OCI-LY7 (cell line): ENCODE data around the gene CTSA. TPM values are rescaled to one million over a fixed set of nuclear protein-coding genes. Genes with fewer than 3 reads are reported as not detected.

Experiments
- BruUV-seq: library from RNA; stranded (reverse); fragments of 400-500 nt; replicated peaks from 2 replicates; lab custom pipeline; 2021; lab: Mats Ljungman, UMichigan
- CTCF ChIA-PET: fragments of 300-600 bp; sonication (Branson Sonifier 250); formaldehyde crosslinking; loops from one replicate; lab custom pipeline; 2022; ENCODE audit warnings: antibody characterized with exemption; ENCODE audit not compliant: unreplicated experiment; lab: Charles Lee
- POLR2A ChIA-PET: fragments of 300-600 bp; sonication (Branson Sonifier 250); formaldehyde crosslinking; loops from one replicate; lab custom pipeline; 2022; ENCODE audit warnings: antibody characterized with exemption; lab: Charles Lee
- DNase-seq: peaks from one replicate; pipeline ENCODE4 v3.0.0-alpha.2; 2015; ENCODE audit warnings: low spot score
- H2AFZ ChIP-seq: fragments of 200-600 bp; sonication (generic), shearing (Covaris generic); 2 replicates; pipeline ENCODE4 v1.6.1; 2014; ENCODE audit warnings: mild to moderate bottlenecking, antibody characterized with exemption, low read length, moderate library complexity
- H3K27ac ChIP-seq: fragments of 200-600 bp; sonication (generic); 2 replicates; pipeline ENCODE4 v1.5.1; 2014; ENCODE audit warnings: mixed run types, low read depth, mild to moderate bottlenecking, moderate library complexity, low read length, inconsistent platforms; ENCODE audit not compliant: poor library complexity, severe bottlenecking
- H3K36me3 ChIP-seq: fragments of 200-600 bp; sonication (generic); 2 replicates; pipeline ENCODE4 v1.6.1; 2014; ENCODE audit warnings: mild to moderate bottlenecking, antibody characterized with exemption, low read length, moderate library complexity, mixed read lengths; ENCODE audit not compliant: insufficient read depth
- H3K4me1 ChIP-seq: fragments of 200-600 bp; sonication (generic); 2 replicates; pipeline ENCODE4 v1.5.1; 2014; ENCODE audit warnings: mild to moderate bottlenecking, low read length; ENCODE audit not compliant: insufficient read depth, poor library complexity, severe bottlenecking
- H3K4me2 ChIP-seq: fragments of 200-600 bp; sonication (generic); 2 replicates; pipeline ENCODE4 v1.6.1; 2014; ENCODE audit warnings: mild to moderate bottlenecking, low read length
- H3K4me3 ChIP-seq: fragments of 200-600 bp; sonication (generic); 2 replicates; pipeline ENCODE4 v1.5.1; 2014; ENCODE audit warnings: mild to moderate bottlenecking, low read depth, low read length; ENCODE audit not compliant: poor library complexity, severe bottlenecking
- H3K79me2 ChIP-seq: fragments of 200-600 bp; sonication (generic); 2 replicates; pipeline ENCODE4 v1.6.1; 2016; ENCODE audit warnings: low read depth, mild to moderate bottlenecking, low read length, moderate library complexity, mixed read lengths; ENCODE audit not compliant: insufficient read depth
- H3K9me2 ChIP-seq: fragments of 200-600 bp; sonication (generic); 2 replicates; pipeline ENCODE4 v1.6.1; 2016; ENCODE audit warnings: mild to moderate bottlenecking, low read length, mixed read lengths; ENCODE audit not compliant: insufficient read depth
- H3K9me3 ChIP-seq: fragments of 200-600 bp; sonication (generic); 2 replicates; pipeline ENCODE4 v1.6.1; 2014; ENCODE audit warnings: mild to moderate bottlenecking, mixed run types, low read length, mixed read lengths
- H4K20me1 ChIP-seq: fragments of 200-600 bp; sonication (generic); 2 replicates; pipeline ENCODE4 v1.6.1; 2014; ENCODE audit warnings: mild to moderate bottlenecking, antibody characterized with exemption, low read length, moderate library complexity, mixed read lengths; ENCODE audit not compliant: insufficient read depth
- CTCF ChIP-seq: fragments of 200-600 bp; sonication (generic); conservative IDR thresholded peaks from 2 replicates; pipeline ENCODE4 v1.5.1; 2014; ENCODE audit warnings: mild to moderate bottlenecking, antibody characterized with exemption, low read length, moderate library complexity, mixed read lengths
- EZH2phosphoT487 ChIP-seq: fragments of 200-600 bp; sonication (generic); IDR thresholded peaks from 2 replicates; pipeline ENCODE4 v1.6.1; 2018; ENCODE audit warnings: low read depth, borderline replicate concordance, mild to moderate bottlenecking, mixed run types, antibody characterized with exemption, low read length, moderate library complexity, mixed read lengths
- intact Hi-C: fragments of 100-400 bp; cut with micrococcal nuclease; formaldehyde crosslinking; loops from one replicate; pipeline ENCODE4 v1.10.0; 2022; ENCODE audit not compliant: unreplicated experiment
- total RNA-seq, 2 experiments: library from RNA; depleted of rRNA in 1 of 2; stranded (reverse); fragments of >200 nt in 1 of 2; shearing (Covaris generic) in 1 of 2; gene quantifications; 2 replicates each; pipeline ENCODE4 v1.2.3, GENCODE V29; 2014 to 2022

CTSA gene
- total RNA-seq, 2 experiments from 2014 or later: 27.1 to 36.4 TPM

DNA sequence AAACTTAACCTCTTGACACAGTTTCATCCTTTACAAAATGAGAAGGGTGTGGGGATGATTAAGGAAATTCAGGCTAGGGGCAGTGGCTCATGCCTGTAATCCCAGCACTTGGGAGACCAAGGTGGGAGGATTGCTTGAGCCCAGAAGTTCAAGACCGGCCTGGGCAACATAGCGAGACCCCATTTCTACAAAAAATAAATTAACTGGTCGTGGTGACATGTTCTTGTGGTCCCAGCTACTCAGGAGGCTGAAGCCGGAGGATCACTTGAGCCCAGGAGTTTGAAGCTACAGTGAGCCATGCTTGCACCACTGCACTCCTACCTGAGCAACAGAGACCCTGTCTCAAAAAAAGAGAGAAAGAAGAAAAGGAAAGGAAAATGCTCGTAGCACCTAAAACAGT is 24.7 kb upstream of the CTSA start:
- H3K79me2 ChIP-seq: no peaks in the 10 kb centered on the region
- no peaks in the 10 kb centered on the region for H4K20me1 ChIP-seq
- H3K9me3 ChIP-seq: no peaks in the 10 kb centered on the region
- TF ChIP-seq EZH2phosphoT487 (no peak), CTCF (no peak)
- intact Hi-C loops: no loop called here
- H3K9me2 ChIP-seq: no peaks in the 10 kb centered on the region
- DNase-seq: no peak
- H3K36me3 ChIP-seq: no peaks in the 10 kb centered on the region
- H3K27ac ChIP-seq: no peak overlapping the region
- no peaks in the 10 kb centered on the region for H3K4me1 ChIP-seq
- ChIA-PET CTCF (no interaction called here), POLR2A (no interaction called here)
- H2AFZ ChIP-seq: no peak overlapping the region
- no peak overlapping the region for H3K4me2 ChIP-seq
- H3K4me3 ChIP-seq: no peak overlapping the region
- BruUV-seq: no TSS peak

- no peaks in the 10 kb centered on the region for H3K79me2 ChIP-seq
- no peaks in the 10 kb centered on the region for H3K4me1 ChIP-seq
- no peaks in the 10 kb centered on the region for H3K9me3 ChIP-seq
- intact Hi-C loops: no loop called here
- ChIA-PET POLR2A (interaction anchor here (1.0 kb wide), 1 partner anchor 14 kb away, joined by 4 read pairs; the partner anchor contains the start of gene ZSWIM1), CTCF (no interaction called here)
- DNase-seq: no peak
- H3K27ac ChIP-seq: no peak overlapping the region
- no peaks in the 10 kb centered on the region for H4K20me1 ChIP-seq
- H3K4me3 ChIP-seq: no peak overlapping the region
- H3K9me2 ChIP-seq: no peaks in the 10 kb centered on the region
- H2AFZ ChIP-seq: no peak overlapping the region
- H3K4me2 ChIP-seq: no peak overlapping the region
- TF ChIP-seq EZH2phosphoT487 (no peak), CTCF (no peak)
- no TSS peak for BruUV-seq
- no peaks in the 10 kb centered on the region for H3K36me3 ChIP-seq
These were observed 23.9 kb upstream of the CTSA start for GRCh38 chr20:45867136-45867818.

- H2AFZ ChIP-seq: no peak overlapping the region
- CTCF ChIA-PET: no interaction called here
- H3K4me2 ChIP-seq: no peak overlapping the region
- intact Hi-C loops: no loop called here
- H3K79me2 ChIP-seq: no peaks in the 10 kb centered on the region
- H3K27ac ChIP-seq: no peak overlapping the region
- H3K4me1 ChIP-seq: no peaks in the 10 kb centered on the region
- H3K36me3 ChIP-seq: no peaks in the 10 kb centered on the region
- no peak for DNase-seq
- H3K9me3 ChIP-seq: no peaks in the 10 kb centered on the region
- H4K20me1 ChIP-seq: no peaks in the 10 kb centered on the region
- H3K4me3 ChIP-seq: no peak overlapping the region
- POLR2A ChIA-PET: interaction anchor here (0.6 to 1.0 kb wide), 2 partner anchors 13 to 29 kb away, joined by 3 to 4 read pairs; partner anchors contain the start of gene ZSWIM1
- BruUV-seq: no TSS peak
- no peak for TF ChIP-seq CTCF
- no peak for TF ChIP-seq EZH2phosphoT487
- H3K9me2 ChIP-seq: no peaks in the 10 kb centered on the region
These were observed 23.3 kb upstream of the CTSA start for GRCh38 chr20:45867819-45868176.
